Measurements from ENCODE around the gene PRAC1. TPM values are rescaled to one million over a fixed set of nuclear protein-coding genes. Genes with fewer than 3 reads are reported as not detected.
A peak's percentile ranks its signal among the peaks of the same experiment; 100 is the strongest.

Gene PRAC1
- not detected for total RNA-seq
- polyA plus RNA-seq = not detected
- long read RNA-seq, donor 1 = 0 reads
- long read RNA-seq, donor 2 = 0 reads
- long read RNA-seq, donor 3 = 0 reads
- long read RNA-seq, donor 4 = 0 reads
- long read RNA-seq, donor 5 = 0 reads
- long read RNA-seq, donor 6 = 0 reads
- long read RNA-seq, donor 7 = 0 reads
- long read RNA-seq, donor 8 = 0 reads
- long read RNA-seq, donor 9 = 0 reads
- long read RNA-seq, donor 10 = 0 reads

DNA sequence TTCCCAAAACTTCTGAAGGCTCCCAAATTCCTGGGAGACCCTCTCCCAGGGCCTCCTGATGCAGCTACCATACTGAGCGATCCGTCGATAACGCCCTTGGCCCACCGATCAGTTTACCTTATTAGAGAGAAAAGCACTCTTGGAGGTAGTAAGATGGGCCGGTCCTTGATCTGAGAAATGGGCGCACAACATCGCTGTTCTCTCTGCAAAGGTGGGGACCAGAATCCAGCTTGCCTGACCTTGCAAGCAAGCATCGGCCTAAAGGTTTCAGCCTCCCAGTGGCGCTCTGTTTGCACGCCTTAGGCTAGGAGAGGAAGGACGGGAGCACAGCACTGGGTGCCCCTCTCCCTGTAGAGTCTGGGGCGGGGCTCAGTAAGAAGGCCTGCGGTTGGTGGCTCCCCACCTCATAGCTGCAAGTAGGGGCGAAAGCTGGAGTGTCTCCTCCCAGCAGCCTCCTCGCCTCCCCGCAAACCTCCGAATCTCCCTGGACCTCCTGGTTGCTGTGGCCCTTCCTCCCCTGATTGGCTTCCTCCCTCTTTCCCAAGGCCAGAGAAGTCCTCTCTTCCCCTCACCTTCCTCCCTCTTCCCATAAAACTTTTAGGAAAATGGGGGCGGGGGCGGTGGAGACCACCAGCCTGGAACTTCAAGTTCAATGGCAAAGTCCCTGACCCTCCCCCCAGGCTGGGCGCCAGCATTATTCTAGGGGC, at the start of gene PRAC1:
PRAC1 (minus strand) TSS at position 318 of the 707 bp plus-strand sequence; CDS start at position 192, 126 bp downstream.
- H3K4me1 ChIP-seq = peaks cover 8 to 51% (median 38%) of the 10 kb centered on the region in 4 donors
- WGBS, 5 donors = 8 to 11% (median 10%) methylated on average over 18 to 21 of the region's 21 CpGs
- H3K27me3 ChIP-seq = peaks cover 51 to 100% (median 99%) of the 10 kb centered on the region in 3 donors
- H3K4me3 ChIP-seq = peak within 1 kb of the TSS in 2 of 4 donors; percentile 13 to 25
- TF ChIP-seq POLR2A (IDR thresholded peaks at IDR 0.05) (no peak), EP300 (IDR thresholded peaks at IDR 0.05) (no peak), POLR2AphosphoS5 (IDR thresholded peaks at IDR 0.05) (no peak)
- TF ChIP-seq, protein P1, sequence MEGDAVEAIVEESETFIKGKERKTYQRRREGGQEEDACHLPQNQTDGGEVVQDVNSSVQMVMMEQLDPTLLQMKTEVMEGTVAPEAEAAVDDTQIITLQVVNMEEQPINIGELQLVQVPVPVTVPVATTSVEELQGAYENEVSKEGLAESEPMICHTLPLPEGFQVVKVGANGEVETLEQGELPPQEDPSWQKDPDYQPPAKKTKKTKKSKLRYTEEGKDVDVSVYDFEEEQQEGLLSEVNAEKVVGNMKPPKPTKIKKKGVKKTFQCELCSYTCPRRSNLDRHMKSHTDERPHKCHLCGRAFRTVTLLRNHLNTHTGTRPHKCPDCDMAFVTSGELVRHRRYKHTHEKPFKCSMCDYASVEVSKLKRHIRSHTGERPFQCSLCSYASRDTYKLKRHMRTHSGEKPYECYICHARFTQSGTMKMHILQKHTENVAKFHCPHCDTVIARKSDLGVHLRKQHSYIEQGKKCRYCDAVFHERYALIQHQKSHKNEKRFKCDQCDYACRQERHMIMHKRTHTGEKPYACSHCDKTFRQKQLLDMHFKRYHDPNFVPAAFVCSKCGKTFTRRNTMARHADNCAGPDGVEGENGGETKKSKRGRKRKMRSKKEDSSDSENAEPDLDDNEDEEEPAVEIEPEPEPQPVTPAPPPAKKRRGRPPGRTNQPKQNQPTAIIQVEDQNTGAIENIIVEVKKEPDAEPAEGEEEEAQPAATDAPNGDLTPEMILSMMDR (IDR thresholded peaks at IDR 0.05) = no peak
- H3K36me3 ChIP-seq = no peaks in the 10 kb centered on the region
- intact Hi-C loops (cut with DNase I; ENCODE audit: low total_unique reads) = loop anchor here (10.0 kb wide), 2 partner anchors 72 to 162 kb away; no protein-coding TSS in a partner anchor
- H3K9me3 ChIP-seq = peaks cover 0 to 15% (median 0%) of the 10 kb centered on the region in 4 donors
- H3K27ac ChIP-seq = no peak within 1 kb of the TSS
- DNase-seq = no peak

DNA sequence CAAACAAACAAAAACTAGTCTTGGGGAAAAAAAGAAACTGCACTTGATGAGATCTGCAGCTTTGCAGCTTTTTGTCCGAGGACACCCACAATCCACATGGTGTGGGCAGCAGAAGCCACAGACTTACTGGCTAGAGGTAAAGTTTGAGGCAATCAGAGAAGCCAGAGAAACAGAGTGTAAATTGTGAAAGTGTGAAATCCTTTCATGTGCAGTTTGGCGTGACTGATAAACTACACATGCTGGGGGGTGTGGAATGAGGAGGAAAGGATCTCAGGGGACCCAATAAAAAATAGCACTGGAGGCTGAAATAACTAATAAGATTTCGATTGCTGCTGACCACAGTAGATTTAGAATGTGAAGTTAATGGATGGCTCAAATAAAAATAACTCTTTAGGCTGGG, 48.6 kb upstream of the PRAC1 start:
- no peak for TF ChIP-seq EP300 (IDR thresholded peaks at IDR 0.05)
- TF ChIP-seq, protein P1 (IDR thresholded peaks at IDR 0.05) = no peak
- TF ChIP-seq POLR2AphosphoS5 (IDR thresholded peaks at IDR 0.05) = no peak
- no peak for TF ChIP-seq POLR2A (IDR thresholded peaks at IDR 0.05)
- 50 to 62% (median 60%) methylated on average over 3 of the region's 3 CpGs for WGBS, 5 donors
- intact Hi-C loops (cut with DNase I; ENCODE audit: low total_unique reads) = no loop called here

DNA sequence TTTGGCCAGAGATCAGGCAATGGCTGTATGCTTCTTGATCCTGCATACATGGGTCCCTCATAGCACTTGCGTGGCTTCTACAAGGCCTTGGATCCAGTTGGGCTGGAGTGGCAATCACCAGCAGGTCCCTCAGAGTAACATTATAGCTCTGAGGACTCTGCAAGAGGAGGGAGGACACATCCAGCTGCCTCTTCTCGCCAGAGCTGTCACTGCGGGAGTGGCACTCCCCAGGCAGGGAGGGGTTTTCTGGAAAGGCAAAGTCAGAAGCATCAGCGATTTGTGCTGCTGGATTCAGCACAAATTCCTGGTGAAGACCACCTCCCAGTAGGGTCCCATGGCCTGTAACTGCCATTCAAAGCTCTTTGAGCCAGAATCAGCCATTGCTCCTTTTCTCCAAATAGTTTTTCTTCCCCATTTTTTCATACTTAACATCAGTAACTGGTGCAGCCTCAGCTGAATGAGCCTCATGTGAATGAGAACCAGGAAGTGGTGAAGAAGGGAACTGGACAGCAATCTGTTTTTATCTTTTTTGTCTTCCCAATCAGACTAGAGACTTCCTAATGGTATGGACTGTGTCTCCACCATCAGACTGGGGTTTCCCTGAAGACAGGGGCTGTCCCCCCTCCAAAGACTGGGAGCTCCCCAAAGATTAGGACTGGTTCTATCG, 46.8 kb upstream of the PRAC1 start:
- intact Hi-C loops (cut with DNase I; ENCODE audit: low total_unique reads) = no loop called here
- TF ChIP-seq, protein P1 (IDR thresholded peaks at IDR 0.05) = no peak
- no peak for TF ChIP-seq POLR2A (IDR thresholded peaks at IDR 0.05)
- TF ChIP-seq EP300 (IDR thresholded peaks at IDR 0.05) = no peak
- TF ChIP-seq POLR2AphosphoS5 (IDR thresholded peaks at IDR 0.05) = no peak
- 83 to 92% (median 85%) methylated on average over 4 to 5 of the region's 5 CpGs for WGBS, 5 donors
- H3K27me3 ChIP-seq = peaks cover 0 to 67% (median 5%) of the 10 kb centered on the region in 3 donors
- H3K27ac ChIP-seq = no peak overlapping the region
- H3K36me3 ChIP-seq = no peaks in the 10 kb centered on the region
- H3K4me3 ChIP-seq = no peak overlapping the region
- no peaks in the 10 kb centered on the region for H3K9me3 ChIP-seq
- no peak for DNase-seq
- H3K4me1 ChIP-seq = no peaks in the 10 kb centered on the region

More for the DNA sequence above, 48.6 kb upstream of the PRAC1 start:
- Histone ChIP-seq H3K9me3 (no peaks in the 10 kb centered on the region), H3K4me1 (no peaks in the 10 kb centered on the region), H3K36me3 (no peaks in the 10 kb centered on the region), H3K4me3 (no peak overlapping the region), H3K27ac (no peak overlapping the region), H3K27me3 (peaks cover 0 to 59% (median 5%) of the 10 kb centered on the region in 3 donors)
- no peak for DNase-seq

DNA sequence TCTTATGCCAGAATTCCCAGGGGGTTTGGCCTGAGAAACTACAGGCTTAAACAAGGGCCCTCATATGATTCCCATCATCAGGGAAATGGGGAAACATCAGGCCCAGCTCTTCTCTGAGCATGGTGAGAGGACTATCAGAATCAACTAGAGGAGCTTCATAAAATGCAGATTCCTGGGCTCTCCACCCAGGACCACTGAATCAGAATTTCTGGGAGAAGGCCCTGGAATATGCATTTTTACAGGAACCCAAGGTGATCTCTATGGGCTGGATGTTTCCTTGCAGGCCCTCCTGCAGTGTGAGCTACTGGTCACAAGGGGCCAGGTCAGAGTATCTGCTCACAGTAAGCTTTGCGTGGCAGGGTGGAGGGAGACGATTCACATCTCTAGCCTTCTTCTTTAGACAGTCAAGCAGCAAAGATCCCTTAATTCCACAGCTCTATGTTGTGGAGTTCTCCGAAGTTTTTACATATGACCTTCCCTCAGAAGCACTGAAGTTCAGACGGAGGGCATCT, 45.0 kb upstream of the PRAC1 start:
- no peak for DNase-seq
- 68 to 90% (median 77%) methylated on average over 4 of the region's 4 CpGs for WGBS, 5 donors
- TF ChIP-seq, protein P1 (IDR thresholded peaks at IDR 0.05) = no peak
- TF ChIP-seq EP300 (IDR thresholded peaks at IDR 0.05) (no peak), POLR2A (IDR thresholded peaks at IDR 0.05) (no peak), POLR2AphosphoS5 (IDR thresholded peaks at IDR 0.05) (no peak)

More for the DNA sequence above, 45.0 kb upstream of the PRAC1 start:
- Histone ChIP-seq H3K9me3 (no peaks in the 10 kb centered on the region), H3K27ac (no peak overlapping the region), H3K4me3 (no peak overlapping the region), H3K4me1 (no peaks in the 10 kb centered on the region), H3K36me3 (no peaks in the 10 kb centered on the region), H3K27me3 (peaks cover 0 to 79% (median 3%) of the 10 kb centered on the region in 3 donors)
- intact Hi-C loops (cut with DNase I; ENCODE audit: low total_unique reads) = no loop called here

Data from stomach (tissue), 19 donors.